ACHN (cell line): Measurements from ENCODE around the gene ARHGEF18.
A peak's percentile ranks its signal among the peaks of the same experiment; 100 is the strongest.
"Not testable (repeated sequence)": the region's sequence is repeated elsewhere in the genome, so short reads cannot be mapped to it uniquely, and the experiment has no call there.

Source experiments
- DNase-seq: peaks from one replicate; pipeline ENCODE4 v3.0.0-alpha.2; 2015
- in situ Hi-C: cut with HindIII; loops from 2 replicates; pipeline ENCODE4 v1.10.0; 2017; ENCODE audit warnings: low sequenced_read_pairs, low pct_ligation_motif_present, low pct_unique_long_range_greater_than_20kb

ARHGEF18 gene

DNA sequence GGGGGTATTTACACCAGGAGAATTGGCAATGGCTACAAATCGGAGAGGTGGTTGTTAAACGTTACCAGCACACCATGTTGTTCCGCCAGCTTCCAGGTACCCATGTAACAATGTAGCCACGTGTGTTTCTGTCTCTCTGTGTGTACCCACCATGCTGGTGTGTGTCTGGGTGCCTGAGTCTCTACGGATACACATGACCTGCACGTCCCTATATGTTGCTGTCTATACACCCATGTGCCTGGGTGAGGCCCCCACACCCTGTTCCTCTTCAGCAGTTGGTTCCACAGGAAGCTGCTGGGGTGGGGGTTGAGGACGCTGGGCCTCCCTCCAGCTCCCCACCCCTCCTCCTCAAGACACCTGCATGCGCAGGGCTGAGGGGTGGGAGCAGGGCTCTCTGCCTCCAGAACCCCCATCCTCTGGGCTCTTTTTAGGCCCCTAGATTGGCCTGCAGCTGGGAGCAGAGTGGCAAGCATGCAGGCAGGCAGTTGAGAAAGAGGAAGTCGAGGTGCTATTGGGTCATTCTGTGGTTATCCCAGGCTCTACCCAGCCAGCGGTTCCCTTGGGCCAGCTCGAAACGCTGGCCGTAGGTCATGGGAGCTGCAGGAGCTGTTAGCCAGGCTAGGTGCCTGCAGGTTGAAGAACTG lies at the start of gene ARHGEF18:
Gene ARHGEF18 (plus strand): TSS at position 351 of the 644 bp plus-strand sequence. CDS start 13,954 bp downstream, outside the sequence.
- in situ Hi-C loops, result no loop called here
- no peak for DNase-seq

DNA sequence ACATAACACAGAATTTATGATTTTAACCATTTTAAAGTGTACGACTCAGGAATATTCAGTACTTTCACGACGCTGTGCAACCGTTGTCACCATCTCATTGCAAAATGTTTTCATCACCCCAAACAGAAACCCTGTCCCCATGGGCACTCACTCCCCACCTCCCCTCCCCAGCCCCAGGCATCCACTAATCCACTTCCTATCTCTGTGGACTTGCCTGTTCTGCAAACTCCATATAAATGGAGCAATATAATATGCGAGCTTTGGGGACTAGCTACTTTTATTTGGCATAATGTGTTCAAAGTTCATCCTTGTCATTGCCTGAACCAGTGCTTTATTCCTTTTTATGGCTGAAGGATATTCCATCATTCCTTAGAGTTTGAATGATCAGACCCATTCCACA lies 47.2 kb upstream of the ARHGEF18 start:
- DNase-seq, result no peak
- in situ Hi-C loops, result no loop called here

DNA sequence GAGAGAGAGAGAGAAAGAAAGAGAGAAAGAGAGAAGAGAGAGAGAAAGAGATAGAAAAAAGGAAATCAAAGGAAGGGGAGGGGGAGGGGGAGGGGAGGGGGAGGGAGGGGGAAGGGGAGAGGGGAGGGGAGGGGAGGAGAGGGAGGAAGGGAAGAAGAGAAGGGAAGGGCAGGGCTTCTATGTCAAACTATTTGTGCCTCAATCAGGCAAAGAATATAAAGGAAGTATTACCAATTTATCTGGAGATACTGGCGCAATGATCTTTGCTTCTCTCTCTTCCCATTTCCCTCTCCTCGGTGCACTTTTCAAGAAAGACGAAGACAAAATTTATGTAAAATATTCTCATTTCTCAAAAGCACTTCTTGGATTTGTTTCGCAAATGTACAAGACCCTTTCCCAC lies 45.3 kb upstream of the ARHGEF18 start:
- no peak for DNase-seq
- in situ Hi-C loops, result no loop called here

DNA sequence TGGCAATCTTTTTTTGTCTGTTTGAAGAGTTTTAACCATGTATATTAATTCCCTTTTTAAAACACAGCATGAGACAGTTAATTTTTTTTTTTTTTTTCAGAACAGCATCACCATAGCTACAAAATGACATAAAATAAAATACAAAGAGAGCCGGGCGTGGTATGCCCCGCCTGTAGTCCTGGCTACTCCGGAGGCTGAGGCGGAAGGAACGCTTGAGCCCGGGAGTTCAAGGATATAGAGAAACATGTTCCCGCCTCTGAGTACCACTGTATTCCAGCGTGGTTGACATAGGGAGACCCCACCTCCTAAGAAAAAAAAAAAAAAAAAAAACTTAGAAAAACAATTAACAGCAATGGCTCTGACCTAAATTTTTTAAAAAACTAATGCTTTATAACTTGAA lies 44.5 kb upstream of the ARHGEF18 start:
- DNase-seq, result no peak
- in situ Hi-C loops, result no loop called here

DNA sequence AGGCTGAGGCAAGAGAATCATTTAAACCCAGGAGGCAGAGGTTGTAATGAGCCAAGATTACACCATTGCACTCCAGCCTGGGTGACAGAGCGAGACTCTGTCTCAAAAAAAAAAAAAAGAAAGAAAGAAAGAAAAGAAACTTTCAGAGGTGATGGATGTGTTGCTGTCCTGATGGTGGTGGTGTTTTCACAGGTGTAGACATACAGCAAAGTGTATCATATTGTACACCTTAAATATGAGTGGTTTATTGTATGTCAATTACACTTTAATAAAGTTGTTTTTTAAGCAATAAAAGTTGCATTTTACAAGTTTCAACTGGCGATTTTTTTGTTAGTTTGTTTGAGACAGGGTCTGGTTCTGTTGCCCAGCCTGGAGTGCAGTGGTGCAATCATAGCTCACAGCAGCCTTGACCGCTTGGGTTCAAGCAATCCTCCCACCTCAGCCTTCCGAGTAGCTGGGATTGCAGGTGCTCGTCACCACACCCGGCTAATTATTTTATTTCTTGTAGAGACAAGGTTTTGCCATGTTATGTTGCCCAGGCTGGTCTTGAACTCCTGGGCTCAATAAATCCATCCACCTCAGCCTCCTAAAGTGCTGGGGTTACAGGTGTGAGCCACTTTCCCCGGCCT lies 41.0 kb upstream of the ARHGEF18 start:
- no peak for DNase-seq
- in situ Hi-C loops, result no loop called here

DNA sequence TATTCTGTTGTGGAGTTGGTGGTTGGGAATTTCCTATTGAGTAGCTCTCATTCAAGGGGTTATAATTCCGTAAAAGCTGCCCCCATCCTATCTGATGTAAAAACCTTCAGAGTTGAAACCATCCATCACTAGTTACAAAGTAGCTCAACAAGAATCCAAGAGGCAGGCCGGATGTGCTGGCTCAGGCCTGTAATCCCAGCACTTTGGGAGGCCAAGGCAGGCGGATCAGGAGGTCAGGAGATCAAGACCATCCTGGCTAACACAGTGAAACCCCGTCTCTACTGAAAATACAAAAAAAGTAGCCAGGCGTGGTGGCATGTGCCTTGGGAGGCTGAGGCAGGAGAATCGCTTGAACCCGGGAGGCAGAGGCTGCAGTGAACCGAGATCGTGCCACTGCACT lies 40.4 kb upstream of the ARHGEF18 start:
- in situ Hi-C loops, DNase-seq: not testable (repeated sequence)

DNA sequence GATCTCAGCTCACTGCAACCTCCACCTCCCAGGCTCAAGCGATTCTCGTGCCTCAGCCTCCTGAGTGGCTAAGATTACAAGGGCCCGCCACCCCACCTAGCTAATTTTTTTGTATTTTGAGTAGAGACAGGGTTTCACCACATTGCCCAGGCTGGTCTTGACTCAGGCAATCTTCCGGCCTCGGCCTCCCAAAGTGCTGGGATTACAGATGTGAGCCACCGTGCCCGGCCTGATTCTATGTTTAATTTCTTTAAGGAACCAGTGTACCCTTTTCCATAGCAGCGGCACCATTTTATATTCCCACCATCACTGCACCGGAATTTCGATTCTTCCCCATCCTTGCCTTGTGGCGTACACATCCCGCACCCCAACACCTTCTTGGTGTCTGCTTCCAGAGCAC lies 36.8 kb upstream of the ARHGEF18 start:
- no peak for DNase-seq
- in situ Hi-C loops, result no loop called here

DNA sequence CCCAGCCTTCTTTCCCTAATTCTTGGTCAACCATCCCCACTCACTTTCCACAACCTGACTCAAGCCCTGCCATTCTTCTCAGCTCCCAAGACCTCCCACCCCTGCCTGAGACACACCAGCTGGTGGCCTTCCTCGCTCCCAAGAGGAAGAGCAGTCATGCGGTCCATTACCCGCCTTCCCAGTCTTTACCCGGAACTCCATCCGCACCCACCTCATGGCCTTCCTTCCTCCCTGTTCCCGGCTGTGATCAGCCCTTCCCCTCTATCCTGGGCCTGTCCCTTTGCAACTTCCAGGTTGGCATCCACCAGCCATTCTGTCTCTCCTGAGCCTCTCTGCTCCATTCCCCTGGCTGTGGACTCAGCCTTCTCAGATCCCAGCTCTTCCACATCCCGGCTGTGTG lies 35.9 kb upstream of the ARHGEF18 start:
- in situ Hi-C loops, result no loop called here

DNA sequence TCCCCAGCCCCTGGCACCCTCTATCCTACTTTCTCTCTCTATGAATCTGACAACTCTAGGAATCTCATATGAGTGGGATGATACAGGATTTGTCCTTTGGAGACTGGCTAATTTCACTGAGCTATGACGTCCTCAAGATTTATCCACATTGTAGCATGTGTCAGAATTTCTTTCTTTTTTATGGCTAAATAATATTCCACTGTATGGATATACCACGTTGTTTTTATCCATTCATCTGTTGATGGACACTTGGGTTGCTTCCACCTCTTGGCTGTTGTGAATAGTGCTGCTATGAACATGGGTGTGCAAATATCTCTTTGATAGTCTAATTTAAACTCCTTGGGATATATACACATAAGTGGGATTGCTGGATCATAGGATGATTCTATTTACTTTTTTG lies 30.6 kb upstream of the ARHGEF18 start:
- DNase-seq, result no peak
- in situ Hi-C loops, result no loop called here

More for the DNA sequence above, 35.9 kb upstream of the ARHGEF18 start:
- DNase-seq, result no peak

DNA sequence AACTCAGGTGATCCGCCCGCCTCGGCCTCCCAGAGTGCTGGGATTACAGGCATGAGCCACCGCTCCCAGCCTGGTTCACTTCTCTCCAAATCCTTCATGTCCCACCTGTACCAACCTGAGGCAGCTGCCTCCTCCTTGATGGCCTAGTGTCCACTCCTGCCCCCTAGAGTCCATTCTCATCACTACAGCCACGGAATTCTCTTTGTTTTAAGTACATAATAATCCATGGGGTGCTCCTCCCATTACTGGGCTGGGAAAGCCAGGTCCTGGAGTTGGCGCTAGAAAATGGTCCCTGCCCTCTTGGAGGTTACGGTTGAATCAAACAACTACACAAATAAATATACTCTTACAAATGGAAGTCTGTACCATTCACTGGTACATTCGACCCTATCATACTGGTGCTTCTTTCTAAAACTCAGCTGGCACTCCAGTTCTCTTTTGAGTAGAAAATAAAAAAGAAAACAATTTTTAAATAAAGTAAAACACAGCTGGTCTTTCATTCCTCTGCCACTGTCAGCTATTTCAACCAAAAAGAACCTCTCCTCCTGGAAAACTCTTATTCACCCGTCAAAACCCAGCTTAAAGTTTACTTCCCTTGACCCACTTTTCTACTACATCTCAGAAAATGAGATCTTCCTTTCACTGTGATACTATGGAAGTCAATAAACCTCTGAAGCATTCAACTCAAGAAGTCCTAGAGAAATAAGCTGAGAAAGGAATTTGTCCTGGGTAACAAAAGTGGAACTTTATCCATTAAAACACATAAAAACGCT lies 22.4 kb upstream of the ARHGEF18 start:
- in situ Hi-C loops, result no loop called here

DNA sequence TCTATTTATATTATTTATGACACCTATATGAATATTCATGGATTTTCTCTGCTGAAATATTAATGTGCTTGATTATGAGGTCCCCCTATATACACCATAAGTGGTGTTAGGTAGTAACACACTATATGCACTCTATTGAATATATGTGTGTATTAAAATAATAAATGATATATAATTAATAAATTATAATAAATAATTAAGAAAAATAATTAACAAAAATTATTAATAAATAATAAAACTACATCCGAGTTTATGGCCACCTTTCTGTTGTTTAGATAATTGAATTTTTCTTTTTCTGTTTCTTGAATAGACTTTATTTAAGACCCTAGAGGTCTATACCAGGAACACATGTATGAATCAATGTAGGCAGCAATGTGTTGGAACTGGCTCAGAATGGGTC lies 20.9 kb upstream of the ARHGEF18 start:
- no peak for DNase-seq
- in situ Hi-C loops, result no loop called here

More for the DNA sequence above, 22.4 kb upstream of the ARHGEF18 start:
- peak; percentile 8 for DNase-seq

DNA sequence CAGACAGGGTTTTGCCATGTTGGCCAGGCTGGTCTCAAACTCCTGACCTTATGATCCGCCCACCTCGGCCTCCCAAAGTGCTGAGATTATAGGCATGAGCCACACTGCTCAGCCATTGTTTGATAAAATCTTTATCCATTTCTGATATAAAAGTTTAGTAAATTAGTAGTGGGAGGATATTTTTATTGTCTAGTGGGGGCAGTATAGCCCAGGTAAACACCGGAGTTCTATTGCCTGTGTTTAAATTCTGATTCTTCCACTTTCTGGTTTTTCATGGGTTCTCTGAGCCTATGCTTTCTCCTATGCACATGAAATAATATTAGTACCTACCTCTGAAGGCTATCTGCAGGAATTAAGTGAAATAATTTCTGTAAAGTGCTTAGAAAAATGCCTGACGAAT lies 20.1 kb upstream of the ARHGEF18 start:
- DNase-seq, result no peak
- in situ Hi-C loops, result no loop called here

DNA sequence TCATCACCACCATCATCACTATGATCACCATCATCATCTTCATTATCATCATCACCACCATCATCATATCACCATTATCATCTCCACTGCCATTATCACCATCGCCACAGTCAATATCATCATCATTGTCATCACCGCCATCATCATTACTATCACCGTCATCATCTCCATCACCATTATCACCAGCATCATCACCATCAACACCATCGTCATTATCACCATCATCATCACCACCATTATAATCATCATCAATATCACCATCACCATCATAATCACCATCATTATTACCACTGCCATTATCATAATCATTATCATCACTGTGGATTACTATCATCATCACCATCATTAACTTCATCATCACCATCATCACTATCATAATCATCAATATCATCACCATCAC lies 17.3 kb upstream of the ARHGEF18 start:
- in situ Hi-C loops, result no loop called here

DNA sequence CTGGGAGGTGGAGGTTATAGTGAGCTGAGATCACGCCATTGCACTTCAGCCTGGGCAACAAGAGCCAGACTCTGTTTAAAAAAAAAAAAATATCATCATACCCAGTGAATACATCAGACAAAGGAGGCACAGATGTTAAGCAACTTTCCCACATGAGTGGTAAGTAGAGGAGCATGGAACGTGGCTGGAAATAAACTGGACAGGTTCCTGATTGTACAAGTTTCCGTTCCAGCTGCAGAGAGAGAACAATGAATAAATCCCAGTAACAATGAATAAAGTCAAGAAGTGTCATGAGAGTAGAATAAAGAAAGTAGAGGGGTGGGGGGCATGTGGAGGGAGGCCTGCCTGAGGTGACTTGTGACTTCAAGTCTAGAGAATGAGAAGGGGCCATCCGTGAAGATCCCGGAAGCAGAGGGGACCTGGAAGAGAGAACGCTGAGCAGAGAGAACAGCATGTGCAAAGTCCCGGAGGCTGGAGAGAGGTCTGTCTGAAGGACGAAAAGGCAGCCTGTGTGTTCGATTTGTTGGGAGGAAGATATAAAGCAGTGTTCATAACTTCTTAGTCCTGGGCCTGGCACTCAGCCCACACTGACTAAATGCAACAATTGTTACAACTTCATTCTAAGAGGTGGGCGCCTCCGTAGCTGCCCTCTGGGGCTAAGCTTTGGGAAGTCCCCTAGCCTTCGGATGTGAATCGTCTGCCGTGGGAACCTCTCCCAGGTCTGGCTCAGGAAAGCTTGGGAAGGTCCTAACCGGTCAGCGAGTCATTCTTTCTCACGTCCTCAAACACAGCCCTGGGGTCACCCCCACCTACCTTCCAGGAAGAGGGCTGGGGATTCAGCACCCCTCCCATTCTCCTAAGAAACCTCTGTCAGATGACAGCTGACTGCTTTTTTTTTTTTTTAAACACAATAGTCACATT lies 15.3 kb upstream of the ARHGEF18 start:
- DNase-seq, result no peak
- in situ Hi-C loops, result no loop called here

More for the DNA sequence above, 17.3 kb upstream of the ARHGEF18 start:
- DNase-seq, result no peak

DNA sequence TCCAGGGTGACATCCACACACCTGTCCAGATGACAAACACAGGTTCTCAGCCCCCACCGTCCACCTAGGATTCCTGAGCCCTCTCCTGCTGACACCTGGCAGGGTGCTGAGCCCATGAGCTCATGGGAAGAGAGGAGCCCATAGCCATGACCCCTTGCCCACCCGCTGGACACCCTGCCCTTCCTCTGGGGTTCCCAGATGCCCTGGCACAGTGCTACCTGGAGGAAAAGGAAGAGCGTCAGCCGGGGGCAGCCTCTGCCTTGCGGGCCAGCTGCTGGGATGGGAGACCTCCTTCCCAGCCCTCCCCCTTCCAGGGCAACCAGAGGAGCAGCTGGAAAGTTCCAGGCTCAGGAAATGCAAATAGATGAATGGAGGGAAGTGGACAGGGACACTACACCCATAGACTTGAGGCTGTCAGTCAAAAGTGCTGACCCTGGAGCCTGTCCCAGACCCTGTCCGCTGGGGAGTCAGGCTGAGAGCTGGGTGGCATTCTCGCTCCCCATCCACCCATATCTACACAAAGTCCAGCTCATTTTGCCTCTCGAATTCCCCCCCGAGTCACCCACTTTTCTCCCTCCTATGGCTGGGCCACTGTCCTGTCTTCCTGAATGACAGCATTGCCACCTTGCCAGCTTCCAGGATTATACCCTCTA lies 12.3 kb upstream of the ARHGEF18 start:
- no peak for DNase-seq
- in situ Hi-C loops, result no loop called here

DNA sequence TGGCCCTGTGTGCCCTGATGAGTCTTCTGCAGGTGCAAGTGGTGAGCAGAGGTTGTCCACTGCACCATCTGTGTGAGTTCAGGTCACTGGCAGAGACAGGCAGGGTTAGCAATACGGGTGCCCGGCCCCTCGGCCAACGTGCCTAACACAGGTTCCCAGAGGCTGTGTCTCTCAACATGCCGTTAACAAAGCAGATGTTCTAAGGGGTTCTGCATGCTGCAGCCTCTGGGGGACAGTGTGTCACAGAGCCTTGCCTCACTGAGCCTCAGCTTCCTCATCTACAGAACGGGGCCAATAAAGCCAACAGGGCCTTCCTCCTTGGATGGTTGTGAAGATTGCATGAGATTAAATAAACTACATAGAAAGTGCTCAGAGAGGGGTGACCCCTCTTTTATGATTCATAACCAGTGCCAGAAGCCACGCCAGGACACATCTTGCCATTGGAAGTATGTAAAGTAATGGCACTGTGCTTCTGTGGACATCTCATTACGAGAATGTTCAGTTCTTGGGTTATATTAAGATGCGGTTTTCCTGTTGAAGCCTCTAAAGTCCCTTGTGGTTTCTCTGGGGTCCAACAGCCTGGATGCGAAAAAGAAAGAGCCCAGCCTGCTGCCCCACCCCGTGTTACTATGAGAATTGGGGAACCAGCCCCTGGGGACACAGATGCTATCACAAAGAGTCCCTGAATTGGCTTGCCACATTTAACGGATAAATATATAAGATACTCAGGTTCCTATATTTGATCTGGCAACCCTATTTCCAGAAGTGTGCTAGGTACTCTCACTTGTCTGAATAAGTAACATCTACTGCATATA lies 11.2 kb upstream of the ARHGEF18 start:
- in situ Hi-C loops, result no loop called here

DNA sequence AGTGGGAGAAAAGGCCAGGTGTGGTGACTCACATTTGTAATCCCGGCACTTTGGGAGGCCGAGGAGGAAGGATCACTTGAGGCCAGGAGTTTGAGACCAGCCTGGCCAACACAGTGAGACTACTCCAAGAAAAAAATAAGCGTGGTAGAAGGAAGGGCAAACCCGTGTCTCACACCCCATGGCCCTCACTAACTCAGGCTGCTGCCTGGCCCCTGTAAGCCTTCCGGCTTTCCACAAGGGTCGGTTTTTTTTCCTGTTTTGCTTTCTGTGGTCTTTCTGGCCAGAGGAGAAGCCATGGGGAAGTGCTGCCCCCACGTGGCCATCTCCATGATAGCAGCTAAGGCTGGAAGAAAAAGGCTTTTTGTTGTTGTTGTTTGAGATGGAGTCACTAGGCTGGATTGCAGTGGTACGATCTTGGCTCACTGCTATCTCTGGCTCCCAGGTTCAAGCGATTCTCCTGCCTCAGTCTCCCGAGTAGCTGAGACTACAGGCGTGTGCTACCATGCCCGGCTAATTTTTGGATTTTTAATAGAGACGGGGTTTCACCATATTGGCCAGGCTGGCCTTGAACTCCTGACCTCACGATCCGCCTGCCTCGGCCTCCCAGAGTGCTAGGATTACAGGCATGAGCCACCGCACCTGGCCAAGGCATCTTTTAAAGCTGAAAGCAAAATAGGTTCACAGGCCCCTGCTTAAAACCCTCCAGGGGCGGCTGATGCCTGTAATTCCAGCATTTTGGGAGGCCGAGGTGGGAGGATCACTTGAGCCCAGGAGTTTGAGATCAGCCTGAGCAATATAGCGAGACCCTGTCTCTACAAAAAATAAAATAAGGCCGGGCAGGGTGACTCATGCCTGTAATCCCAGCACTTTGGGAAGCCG lies 7.5 kb upstream of the ARHGEF18 start:
- peak; percentile 58 for DNase-seq
- in situ Hi-C loops, result no loop called here

More for the DNA sequence above, 11.2 kb upstream of the ARHGEF18 start:
- no peak for DNase-seq
